GM12878 (cell line): Measurements from ENCODE around the gene SLC18A3. TPM values are rescaled to one million over a fixed set of nuclear protein-coding genes. Genes with fewer than 3 reads are reported as not detected.

Experiments
- ATAC-seq: fragments of 200-7000 bp; cut with Tn5 transposase; 3 replicates; pipeline ENCODE4 v1.9.1; 2020; ENCODE audit warnings: mild to moderate bottlenecking, moderate library complexity
- BruUV-seq: library from RNA; stranded (reverse); fragments of 400-500 nt; replicated peaks from 2 replicates; lab custom pipeline; 2021; lab: Mats Ljungman, UMichigan
- CTCF ChIA-PET: fragments of 300-600 bp; sonication (Branson Sonifier 250); formaldehyde crosslinking; extraction: SDS; loops from one replicate; lab custom pipeline; 2021; ENCODE audit warnings: inconsistent platforms; lab: Yijun Ruan, JAX
- POLR2A ChIA-PET: fragments of 350-600 bp; formaldehyde crosslinking; extraction: SDS; loops from one replicate; lab custom pipeline; 2021; ENCODE audit warnings: inconsistent platforms; lab: Charles Lee
- RAD21 ChIA-PET: fragments of 300-600 bp; sonication (Branson Sonifier 250); formaldehyde crosslinking; loops from one replicate; lab custom pipeline; 2023; ENCODE audit warnings: antibody characterized with exemption; ENCODE audit not compliant: unreplicated experiment; lab: Charles Lee
- SMC1A ChIA-PET: fragments of 300-600 bp; sonication (Branson Sonifier 250); formaldehyde crosslinking; loops from one replicate; lab custom pipeline; 2023; ENCODE audit not compliant: unreplicated experiment, uncharacterized antibody; lab: Charles Lee
- DNase-seq: peaks from one replicate; pipeline ENCODE4 v3.0.0-alpha.2; 2011; ENCODE audit warnings: low read depth, low spot score
- FAIRE-seq: peaks from 3 replicates; lab custom pipeline; 2011; peaks lifted over from hg19 to GRCh38; lab: Jason Lieb, UNC
- H2AFZ ChIP-seq: 2 replicates; pipeline ENCODE4 v1.6.0; 2011; ENCODE audit warnings: low read depth, low read length, control low read depth; ENCODE audit not compliant: control insufficient read depth
- H3K27ac ChIP-seq: 2 replicates; pipeline ENCODE4 v1.5.1; 2011; ENCODE audit warnings: control low read depth; ENCODE audit not compliant: control insufficient read depth, insufficient read depth
- H3K27me3 ChIP-seq, 2 experiments: replicated peaks in 1 of 2; 2 replicates each; pipeline versions ENCODE4 v1.6.0 to v1.6.1; 2011; ENCODE audit warnings: low read length in 1 of 2; ENCODE audit not compliant: control insufficient read depth in 2 of 2, insufficient read depth in 2 of 2
- H3K36me3 ChIP-seq, 2 experiments: 2 replicates each; pipeline ENCODE4 v1.5.1; 2011; ENCODE audit warnings: low read length in 1 of 2; ENCODE audit not compliant: control insufficient read depth in 2 of 2, insufficient read depth in 2 of 2
- H3K4me1 ChIP-seq: 2 replicates; pipeline ENCODE4 v1.6.1; 2011; ENCODE audit warnings: mild to moderate bottlenecking, low read length, moderate library complexity, mixed read lengths; ENCODE audit not compliant: control insufficient read depth, insufficient read depth
- H3K4me2 ChIP-seq: 2 replicates; pipeline ENCODE4 v1.6.0; 2011; ENCODE audit warnings: control low read depth; ENCODE audit not compliant: control insufficient read depth, insufficient read depth
- H3K4me3 ChIP-seq: fragments of 200-600 bp; sonication (generic); 2 replicates; pipeline ENCODE4 v1.5.1; 2016
- H3K79me2 ChIP-seq: 2 replicates; pipeline ENCODE4 v1.6.0; 2011; ENCODE audit warnings: low read length; ENCODE audit not compliant: control insufficient read depth, insufficient read depth
- H3K9ac ChIP-seq: 2 replicates; pipeline ENCODE4 v1.8.0; 2011; ENCODE audit warnings: low read length, control low read depth, mixed read lengths; ENCODE audit not compliant: control insufficient read depth, insufficient read depth
- H3K9me3 ChIP-seq: replicated peaks from 3 replicates; pipeline ENCODE4 v1.5.1; 2011; ENCODE audit warnings: mild to moderate bottlenecking, low read length; ENCODE audit not compliant: control insufficient read depth, insufficient read depth
- H4K20me1 ChIP-seq: 2 replicates; pipeline ENCODE4 v1.6.0; 2011; ENCODE audit not compliant: control insufficient read depth, insufficient read depth
- BACH1 ChIP-seq: fragments of 450-650 bp; IDR thresholded peaks from 2 replicates; pipeline ENCODE4 v1.6.1; 2017; ENCODE audit warnings: mild to moderate bottlenecking, borderline replicate concordance
- BMI1 ChIP-seq: fragments of 450-650 bp; IDR thresholded peaks from 2 replicates; pipeline ENCODE4 v1.6.1; 2016; ENCODE audit warnings: mild to moderate bottlenecking, moderate library complexity, borderline replicate concordance
- HDAC2 ChIP-seq: fragments of 200-600 bp; sonication (generic); IDR thresholded peaks from 2 replicates; pipeline ENCODE4 v1.6.1; 2017
- JUND ChIP-seq: IDR thresholded peaks from 2 replicates; pipeline ENCODE4 v1.6.1; 2012; ENCODE audit warnings: low read depth, mild to moderate bottlenecking, low read length, improper control_type of control experiment, moderate library complexity
- KAT2A ChIP-seq: conservative IDR thresholded peaks from 2 replicates; pipeline ENCODE4 v1.6.1; 2011; ENCODE audit warnings: low read depth, low read length; ENCODE audit not compliant: control insufficient read depth
- MEF2B ChIP-seq: fragments of 450-650 bp; IDR thresholded peaks from 2 replicates; pipeline ENCODE4 v1.6.1; 2018; ENCODE audit warnings: mild to moderate bottlenecking, moderate library complexity; ENCODE audit not compliant: partially characterized antibody, poor library complexity, severe bottlenecking
- NBN ChIP-seq: fragments of 450-650 bp; IDR thresholded peaks from 2 replicates; pipeline ENCODE4 v1.6.1; 2016
- NR2C2 ChIP-seq: IDR thresholded peaks from 2 replicates; pipeline ENCODE4 v1.6.1; 2011; ENCODE audit warnings: borderline replicate concordance, low read depth; ENCODE audit not compliant: control insufficient read depth, insufficient read length
- RCOR1 ChIP-seq: conservative IDR thresholded peaks from 2 replicates; pipeline ENCODE4 v1.6.1; 2012; ENCODE audit warnings: low read depth, low read length, improper control_type of control experiment
- SREBF1 ChIP-seq: IDR thresholded peaks from 2 replicates; pipeline ENCODE4 v1.6.1; 2012; ENCODE audit warnings: mild to moderate bottlenecking, low read length
- ZNF217 ChIP-seq: fragments of 450-650 bp; IDR thresholded peaks from 2 replicates; pipeline ENCODE4 v1.6.1; 2017; ENCODE audit warnings: antibody characterized with exemption, mild to moderate bottlenecking
- WGBS: methylation state at CpG from one replicate; pipeline ENCODE4 v1.1.6; 2016; ENCODE audit warnings: low lambda C conversion rate; ENCODE audit not compliant: insufficient replicate concordance, insufficient coverage; ENCODE audit errors: missing lambda C conversion rate; 5-methylcytosine and 5-hydroxymethylcytosine counted together
- in situ Hi-C: fragments of 300-500 bp; cut with MboI; formaldehyde crosslinking; loops from 9 replicates; pipeline ENCODE4 v1.14.3; 2018; ENCODE audit warnings: mixed read lengths
- intact Hi-C: fragments of 100-400 bp; cut with micrococcal nuclease; formaldehyde crosslinking; loops from one replicate; pipeline ENCODE4 v1.14.2; 2022; ENCODE audit not compliant: unreplicated experiment
- polyA plus RNA-seq, 11 experiments: library from polyadenylated mRNA; depleted of rRNA in 4 of 11; unstranded in 6 of 11; stranded (reverse) in 5 of 11; fragments of >200 nt; fragmentation: Nextera tagmentation in 4 of 11; fragmentation: Illumina TruSeq in 1 of 11; extraction: Ambion mirVana in 4 of 11; extraction: Trizol in 1 of 11; gene quantifications; 1 replicate in 1 of 11; 2 replicates in 10 of 11; pipeline versions ENCODE4 v1.2.1 to v1.2.3, GENCODE V29; 2011 to 2016; ENCODE audit warnings: inconsistent platforms in 2 of 11, missing spikeins in 2 of 11, low read depth in 1 of 11
- total RNA-seq, 4 experiments: library from RNA; depleted of rRNA in 3 of 4; stranded (reverse); fragments of >200 nt in 3 of 4; fragmentation: Illumina TruSeq in 1 of 4; extraction: Trizol in 1 of 4; gene quantifications; 2 replicates each; pipeline versions ENCODE4 v1.2.1 to v1.2.3, GENCODE V29; 2013 to 2021
- TF ChIP-seq, protein P1 (sequence below): IDR thresholded peaks from 2 replicates; pipeline ENCODE4 v1.6.1; 2011; ENCODE audit warnings: mild to moderate bottlenecking, low read depth, low read length, moderate library complexity; ENCODE audit not compliant: insufficient replicate concordance

SLC18A3 gene
- total and polyA plus RNA-seq, 10 of the 15 experiments (the other 5 are each of a cell fraction or from before 2014, with no cell fraction given) = not detected

DNA sequence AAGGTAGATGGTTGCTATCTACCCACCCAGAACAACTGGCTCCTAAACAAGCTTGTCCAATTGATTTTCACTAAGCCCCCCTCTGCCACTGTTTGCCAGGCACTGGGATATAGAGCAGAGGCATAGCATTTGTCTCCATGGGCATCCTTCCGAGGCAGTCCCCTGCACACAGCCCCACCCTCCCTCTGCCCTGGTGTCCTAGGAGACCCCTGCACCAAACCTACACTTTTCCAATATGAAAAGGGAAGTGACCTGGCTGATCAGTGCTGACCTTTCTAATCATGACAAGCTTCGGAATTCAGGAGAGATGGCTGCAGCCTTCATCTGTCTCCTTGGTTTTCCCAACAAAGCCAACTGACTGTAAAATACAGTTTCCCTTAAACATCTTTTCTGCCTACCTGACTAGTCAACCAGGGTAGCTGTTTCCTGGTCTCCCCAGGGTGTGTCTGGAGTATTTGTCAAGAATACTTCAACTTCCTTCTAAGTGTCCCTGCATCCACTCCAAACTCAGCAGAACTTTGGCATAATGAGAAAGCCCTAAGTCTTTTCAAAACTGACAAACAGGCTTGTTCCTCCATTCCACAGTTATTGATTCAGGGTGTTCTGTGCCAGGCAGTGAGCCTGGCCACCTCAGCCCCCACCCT lies 7.6 kb upstream of the SLC18A3 start:
- Histone ChIP-seq H3K4me2 (no peak overlapping the region), H3K79me2 (no peaks in the 10 kb centered on the region), H3K9ac (no peak overlapping the region), H3K9me3 (no peaks in the 10 kb centered on the region), H3K27me3 (peaks cover 0 to 4% of the 10 kb centered on the region in 2 experiments; a peak in 2 of 4 replicates), H2AFZ (no peak overlapping the region), H3K4me3 (no peak overlapping the region), H3K36me3 (no peaks in the 10 kb centered on the region), H3K27ac (no peak overlapping the region), H4K20me1 (no peaks in the 10 kb centered on the region), H3K4me1 (no peaks in the 10 kb centered on the region)
- no TSS peak for BruUV-seq
- ATAC-seq (no peak), DNase-seq (no peak), FAIRE-seq (no peak)
- no peak for TF ChIP-seq MEF2B
- no peak for TF ChIP-seq RCOR1
- TF ChIP-seq JUND = no peak
- no peak for TF ChIP-seq NBN
- TF ChIP-seq ZNF217 = no peak
- TF ChIP-seq NR2C2 = no peak
- no peak for TF ChIP-seq BACH1
- no peak for TF ChIP-seq SREBF1
- TF ChIP-seq, protein P1, sequence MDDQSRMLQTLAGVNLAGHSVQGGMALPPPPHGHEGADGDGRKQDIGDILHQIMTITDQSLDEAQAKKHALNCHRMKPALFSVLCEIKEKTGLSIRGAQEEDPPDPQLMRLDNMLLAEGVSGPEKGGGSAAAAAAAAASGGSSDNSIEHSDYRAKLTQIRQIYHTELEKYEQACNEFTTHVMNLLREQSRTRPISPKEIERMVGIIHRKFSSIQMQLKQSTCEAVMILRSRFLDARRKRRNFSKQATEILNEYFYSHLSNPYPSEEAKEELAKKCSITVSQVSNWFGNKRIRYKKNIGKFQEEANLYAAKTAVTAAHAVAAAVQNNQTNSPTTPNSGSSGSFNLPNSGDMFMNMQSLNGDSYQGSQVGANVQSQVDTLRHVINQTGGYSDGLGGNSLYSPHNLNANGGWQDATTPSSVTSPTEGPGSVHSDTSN = no peak
- no peak for TF ChIP-seq KAT2A
- TF ChIP-seq BMI1 = no peak
- no peak for TF ChIP-seq HDAC2
- ChIA-PET RAD21 (no interaction called here), CTCF (interaction anchor here (1.0 kb wide), 1 partner anchor 9 kb away, joined by 4 read pairs; no protein-coding TSS in a partner anchor), POLR2A (no interaction called here), SMC1A (no interaction called here)
- in situ Hi-C loops (no loop called here), intact Hi-C loops (no loop called here)
- 13% methylated on average over 2 of the region's 2 CpGs for WGBS
